GM18909 (cell line): ENCODE measurements around the gene ZNHIT6.

Experiments
- ATAC-seq: cut with Tn5 transposase; IDR thresholded peaks from one replicate; pipeline ENCODE4 v1.9.1; 2021; ENCODE audit warnings: mild to moderate bottlenecking; ENCODE audit not compliant: unreplicated experiment, poor library complexity

The ZNHIT6 gene

DNA sequence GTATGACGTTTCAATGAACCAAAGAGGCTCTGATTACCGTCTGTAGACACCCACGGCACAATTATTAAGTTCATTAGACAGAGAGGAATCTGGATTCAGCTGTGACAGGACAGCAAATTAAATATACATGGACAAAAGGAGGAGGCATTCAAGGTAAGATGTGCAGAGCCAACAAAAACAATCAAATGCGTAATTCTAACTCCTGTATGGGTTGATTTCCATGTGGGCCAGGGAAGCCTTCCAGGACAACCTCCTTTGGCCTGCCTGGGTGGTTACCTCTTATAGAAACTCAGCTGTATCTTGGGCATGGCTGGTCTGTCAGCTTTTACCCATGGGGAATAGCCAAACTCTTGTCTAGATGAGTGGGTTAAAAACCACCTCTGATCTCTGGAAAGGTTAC is 83.9 kb downstream of the ZNHIT6 start:
- no peak for ATAC-seq

GRCh38 chr1:85623061-85623471 is 85.2 kb downstream of the ZNHIT6 start:
- ATAC-seq, result no peak

- ATAC-seq, result no peak
These were observed 86.8 kb downstream of the ZNHIT6 start for GRCh38 chr1:85621430-85621829.

GRCh38 chr1:85617633-85618100 is 90.6 kb downstream of the ZNHIT6 start:
- no peak for ATAC-seq

GRCh38 chr1:85616736-85617135 is 91.5 kb downstream of the ZNHIT6 start:
- ATAC-seq, result no peak

DNA sequence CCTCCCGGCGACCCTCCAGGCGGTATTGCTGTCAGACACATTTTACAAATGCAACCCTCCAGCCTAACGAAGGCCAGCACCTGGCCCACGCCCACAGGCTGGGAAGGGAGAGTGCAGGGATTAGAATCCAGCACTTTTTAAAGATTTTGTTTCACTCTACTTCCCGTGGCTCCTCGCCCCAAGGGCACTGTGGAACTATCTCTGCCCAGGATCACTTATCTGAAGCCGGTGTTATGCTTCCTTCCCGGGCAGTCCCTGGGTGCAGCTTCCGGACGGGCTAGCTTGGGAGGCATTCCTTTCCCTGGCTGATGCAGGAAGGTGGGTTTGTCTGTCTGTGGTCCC is 91.9 kb downstream of the ZNHIT6 start:
- ATAC-seq, result no peak

DNA sequence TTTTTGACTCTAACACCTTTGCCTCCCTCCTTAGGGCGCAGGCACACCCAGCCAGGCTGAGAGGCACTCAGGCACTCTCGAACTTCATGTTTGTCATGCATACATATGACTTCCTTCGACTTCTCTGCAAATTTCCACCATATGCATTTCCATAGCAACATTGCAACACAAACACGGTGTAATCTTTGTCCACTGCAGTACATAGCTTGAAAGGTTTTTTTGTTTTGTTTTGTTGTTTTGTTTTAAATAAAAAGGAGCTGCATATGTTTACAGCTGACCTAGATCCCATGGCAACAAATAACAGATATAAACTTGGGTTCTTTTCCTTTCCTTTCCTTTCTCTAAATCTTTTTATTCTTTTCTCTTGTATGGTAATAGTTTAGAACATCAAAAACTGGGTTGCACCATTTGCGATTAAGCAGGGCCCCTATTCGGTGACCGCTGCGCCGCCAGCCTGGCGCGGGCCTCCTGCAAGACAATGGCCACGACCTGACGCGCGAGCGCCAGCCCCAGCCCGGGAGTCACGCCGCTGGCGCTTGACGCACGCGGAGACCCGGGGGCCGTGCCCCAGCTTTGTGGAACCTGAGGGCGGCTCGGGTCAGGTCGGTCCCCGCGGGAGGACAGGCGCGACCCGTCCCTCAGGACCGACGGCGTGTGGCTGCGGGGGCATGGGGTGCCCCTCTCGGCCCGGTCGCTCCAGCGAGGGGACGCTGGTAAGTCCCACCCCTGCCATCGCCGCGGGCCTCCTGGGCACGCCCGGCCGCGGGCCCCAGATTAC is 92.5 kb downstream of the ZNHIT6 start:
- no peak for ATAC-seq

DNA sequence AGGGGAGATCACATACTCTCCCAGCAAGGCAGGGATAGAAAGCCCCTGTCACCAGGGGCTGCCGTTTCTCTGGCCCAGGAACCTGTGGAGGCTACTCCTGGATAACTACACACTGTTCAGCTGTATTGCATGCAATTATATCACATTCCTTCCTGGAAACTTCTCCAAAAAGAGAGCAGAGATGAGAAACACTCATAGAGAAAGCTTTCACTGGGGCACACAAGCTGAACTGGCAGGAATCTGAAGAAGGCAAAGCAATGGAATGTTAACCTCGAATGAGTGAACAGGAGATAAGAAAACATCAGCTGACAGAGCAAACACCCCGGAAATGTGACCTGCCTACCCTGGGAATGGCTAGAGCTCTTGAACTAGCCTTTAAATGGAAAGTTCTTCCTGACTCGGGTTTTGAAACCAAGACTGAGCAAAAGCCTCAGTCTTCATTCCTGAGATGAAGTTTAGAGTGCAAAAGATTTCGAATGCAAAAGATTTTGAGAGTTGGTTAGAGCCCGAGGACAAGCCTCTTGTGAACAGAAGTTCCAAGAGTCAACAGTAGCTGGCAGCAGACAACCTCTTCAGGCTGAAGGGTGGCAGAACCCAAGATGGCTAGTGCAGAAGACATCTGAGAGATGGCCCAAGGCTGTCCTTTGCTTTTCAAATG is 95.4 kb downstream of the ZNHIT6 start:
- peak; percentile 39 for ATAC-seq

DNA sequence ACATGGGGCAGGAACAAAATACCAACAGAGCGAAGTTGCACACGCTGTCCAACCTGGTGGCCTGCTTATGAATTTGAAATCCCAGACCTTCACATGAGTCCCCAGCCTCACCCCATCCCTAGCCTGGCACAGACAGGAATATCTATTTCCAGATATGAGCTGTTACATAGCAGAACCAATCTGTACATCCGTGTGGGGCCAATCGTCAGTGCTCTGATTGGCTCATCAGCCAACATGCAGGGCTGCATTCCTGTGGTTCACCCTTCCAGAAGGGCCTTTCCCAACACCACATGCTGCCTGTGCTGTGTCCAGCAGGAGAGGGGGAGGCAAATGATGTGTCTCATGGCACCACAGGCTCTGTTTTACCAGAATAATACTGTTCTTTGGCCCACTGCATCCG is 96.4 kb downstream of the ZNHIT6 start:
- no peak for ATAC-seq

DNA sequence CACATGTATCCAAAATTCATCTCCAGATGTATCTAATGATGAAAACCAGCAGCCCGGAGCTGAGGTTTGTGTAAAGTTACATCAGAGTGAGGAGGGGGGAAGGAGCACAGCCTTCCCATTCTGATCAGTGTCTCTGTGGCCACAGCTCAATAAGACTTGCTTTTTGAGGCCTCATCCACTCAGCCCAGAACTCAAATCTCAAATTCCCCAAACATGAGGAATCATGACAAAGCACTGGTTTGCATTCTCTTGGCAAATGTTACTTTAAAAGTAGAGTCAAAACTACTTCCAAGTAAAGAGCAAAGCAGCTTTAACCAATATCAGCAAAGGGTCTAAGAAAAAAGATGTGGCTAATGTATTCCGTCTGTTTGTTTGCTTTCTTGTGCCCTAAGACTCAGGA is 96.8 kb downstream of the ZNHIT6 start:
- ATAC-seq, result no peak

- no peak for ATAC-seq
These were observed 98.3 kb downstream of the ZNHIT6 start for GRCh38 chr1:85609976-85610375.

GRCh38 chr1:85608851-85609250 is 99.4 kb downstream of the ZNHIT6 start:
- no peak for ATAC-seq

- ATAC-seq, result no peak
These were observed 100.3 kb downstream of the ZNHIT6 start for GRCh38 chr1:85607921-85608265.

DNA sequence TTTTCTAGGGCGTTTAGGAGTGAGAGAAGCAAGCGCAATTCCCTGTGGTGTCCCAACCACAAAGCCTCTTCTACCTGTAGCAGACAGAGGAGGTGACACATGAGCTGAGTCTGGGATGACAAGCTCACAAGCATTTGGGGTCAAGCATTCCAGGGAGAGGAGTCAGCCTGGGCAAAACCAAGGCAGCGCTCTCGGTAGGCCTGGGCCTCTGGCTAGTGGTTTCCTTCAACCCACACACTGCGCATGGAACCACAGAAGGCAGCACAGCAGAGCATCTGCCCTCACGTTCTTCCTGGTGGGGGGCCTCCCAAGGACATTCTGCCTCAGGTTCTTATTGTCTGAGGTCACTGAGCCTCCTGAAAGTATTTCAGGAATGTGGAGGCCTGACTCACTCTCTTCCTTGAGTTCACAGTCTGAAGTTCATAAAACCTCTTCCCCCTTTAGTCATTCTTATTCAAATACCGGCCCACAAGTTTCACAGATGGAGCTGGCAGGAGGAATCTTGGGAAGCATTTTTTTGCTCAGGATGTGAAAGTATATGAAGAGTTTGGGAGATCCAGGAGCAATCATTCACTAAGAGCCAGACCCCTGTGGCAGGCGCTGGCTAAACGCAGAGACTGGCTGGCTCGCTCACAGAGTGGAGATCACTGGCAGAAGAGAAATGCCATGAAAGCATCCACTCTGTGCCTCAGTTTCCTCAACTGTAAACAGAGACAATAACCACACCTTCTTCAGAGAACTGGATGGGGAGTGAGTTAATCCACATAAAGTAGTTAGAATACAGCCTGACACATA is 100.9 kb downstream of the ZNHIT6 start:
- no peak for ATAC-seq

- ATAC-seq, result no peak
These were observed 101.8 kb downstream of the ZNHIT6 start for GRCh38 chr1:85606414-85606800.

GRCh38 chr1:85605484-85606413 is 102.5 kb downstream of the ZNHIT6 start:
- ATAC-seq, result no peak

GRCh38 chr1:85604298-85604997 is 103.8 kb downstream of the ZNHIT6 start:
- no peak for ATAC-seq

DNA sequence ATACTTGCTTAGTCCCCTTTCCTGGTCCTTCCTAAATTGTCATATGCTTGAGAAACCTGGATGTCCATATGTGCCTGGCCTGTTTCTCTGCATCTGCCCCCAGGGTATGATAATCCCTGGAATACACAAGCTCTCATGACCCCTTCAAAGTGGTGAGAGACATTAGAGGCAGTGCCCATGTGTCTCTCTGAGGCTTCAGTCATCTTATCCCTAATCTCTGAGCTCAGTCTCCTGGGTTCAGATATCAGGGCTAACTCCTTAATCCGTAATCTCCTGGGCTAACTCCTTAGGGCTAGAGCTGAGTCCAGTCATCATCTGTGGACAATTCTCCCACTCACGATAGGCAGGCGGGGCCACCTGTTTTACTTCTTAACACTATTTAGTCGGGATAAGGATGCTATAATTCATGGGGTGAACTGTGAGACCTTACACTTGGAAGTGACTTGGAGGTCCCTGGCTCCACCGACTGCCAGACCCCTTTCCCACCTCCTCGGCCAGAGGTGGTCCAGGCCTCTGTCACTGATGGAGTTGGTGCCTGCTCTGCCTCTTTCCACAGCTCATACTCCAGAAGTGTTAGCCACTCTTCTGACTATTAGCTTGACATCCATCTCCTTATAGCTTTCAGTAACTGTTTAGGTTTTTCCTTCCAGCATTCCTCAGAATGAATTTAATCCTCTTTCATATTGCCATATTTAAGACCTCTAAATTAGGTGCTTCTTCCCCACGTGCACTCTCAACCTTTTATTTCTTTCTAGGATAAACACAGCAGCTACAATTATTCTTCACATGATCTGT is 105.0 kb downstream of the ZNHIT6 start:
- no peak for ATAC-seq

DNA sequence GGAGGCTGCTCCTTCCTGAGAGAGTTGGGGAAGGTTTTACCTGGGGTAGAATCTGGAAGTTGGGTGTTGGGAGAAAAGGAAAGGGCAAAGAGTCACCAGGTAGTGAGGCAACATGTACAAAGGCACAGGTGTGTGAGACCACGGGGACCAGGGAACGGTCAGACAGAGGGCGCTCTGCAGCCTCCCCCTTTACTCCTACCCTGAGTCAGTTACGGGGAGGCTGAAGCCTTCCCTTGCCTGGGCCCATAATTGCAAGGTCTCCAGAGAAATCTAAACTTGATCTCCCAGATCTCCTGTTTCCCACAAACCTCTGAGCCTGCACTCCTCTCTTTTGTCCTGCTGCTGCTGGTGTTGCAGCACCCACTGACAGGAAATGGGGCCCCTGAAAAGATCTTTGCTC is 105.7 kb downstream of the ZNHIT6 start:
- no peak for ATAC-seq
